ENCODE results near the gene PRPF4.

The PRPF4 gene

DNA sequence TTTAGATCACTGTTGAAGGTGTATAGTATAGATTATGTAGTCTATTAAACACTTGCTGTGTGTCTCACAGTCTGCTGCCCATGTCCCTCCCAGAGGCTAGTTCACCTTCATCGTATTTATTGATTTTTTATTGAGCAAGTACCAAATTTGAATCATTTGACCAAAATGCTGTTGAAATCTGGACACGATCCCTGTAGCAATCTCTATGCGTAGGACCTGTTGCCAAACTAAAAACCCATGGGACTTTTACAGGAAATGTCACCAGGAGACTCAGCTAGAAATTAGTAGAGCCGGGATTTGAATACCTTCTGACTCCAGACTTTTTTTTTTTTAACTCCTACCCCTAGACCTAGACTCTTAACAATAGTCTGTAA, 36.6 kb upstream of the PRPF4 start:
- H3K9me2 ChIP-seq (replicated peaks; ENCODE audit: insufficient read depth, low read length), result no peaks in the 10 kb centered on the region
- H3K9me3 ChIP-seq (ENCODE audit: insufficient read depth, low read length), result no peaks in the 10 kb centered on the region
- no peaks in the 10 kb centered on the region for H3K27me3 ChIP-seq (ENCODE audit: low read length)
- H2AFZ ChIP-seq (ENCODE audit: low read depth, low read length, severe bottlenecking), result no peak overlapping the region
- H3K27ac ChIP-seq (ENCODE audit: low read depth, low read length), result no peak overlapping the region
- H3K4me2 ChIP-seq (ENCODE audit: low read depth, low read length, poor library complexity, severe bottlenecking), result no peak overlapping the region
- no peak overlapping the region for H3K4me3 ChIP-seq (ENCODE audit: insufficient read depth, low read length, poor library complexity, severe bottlenecking)
- no peaks in the 10 kb centered on the region for H3K36me3 ChIP-seq (ENCODE audit: low read length)
- no peaks in the 10 kb centered on the region for H3K79me2 ChIP-seq (ENCODE audit: insufficient read depth, low read length)
- TF ChIP-seq, protein P1, sequence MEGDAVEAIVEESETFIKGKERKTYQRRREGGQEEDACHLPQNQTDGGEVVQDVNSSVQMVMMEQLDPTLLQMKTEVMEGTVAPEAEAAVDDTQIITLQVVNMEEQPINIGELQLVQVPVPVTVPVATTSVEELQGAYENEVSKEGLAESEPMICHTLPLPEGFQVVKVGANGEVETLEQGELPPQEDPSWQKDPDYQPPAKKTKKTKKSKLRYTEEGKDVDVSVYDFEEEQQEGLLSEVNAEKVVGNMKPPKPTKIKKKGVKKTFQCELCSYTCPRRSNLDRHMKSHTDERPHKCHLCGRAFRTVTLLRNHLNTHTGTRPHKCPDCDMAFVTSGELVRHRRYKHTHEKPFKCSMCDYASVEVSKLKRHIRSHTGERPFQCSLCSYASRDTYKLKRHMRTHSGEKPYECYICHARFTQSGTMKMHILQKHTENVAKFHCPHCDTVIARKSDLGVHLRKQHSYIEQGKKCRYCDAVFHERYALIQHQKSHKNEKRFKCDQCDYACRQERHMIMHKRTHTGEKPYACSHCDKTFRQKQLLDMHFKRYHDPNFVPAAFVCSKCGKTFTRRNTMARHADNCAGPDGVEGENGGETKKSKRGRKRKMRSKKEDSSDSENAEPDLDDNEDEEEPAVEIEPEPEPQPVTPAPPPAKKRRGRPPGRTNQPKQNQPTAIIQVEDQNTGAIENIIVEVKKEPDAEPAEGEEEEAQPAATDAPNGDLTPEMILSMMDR (IDR thresholded peaks at IDR 0.05; ENCODE audit: insufficient read depth, low read length, poor library complexity, severe bottlenecking), result no peak
- no peak for TF ChIP-seq EZH2phosphoT487 (conservative IDR thresholded peaks at IDR 0.05; ENCODE audit: low read length)
- no peak overlapping the region for H3K9ac ChIP-seq (ENCODE audit: low read length)
- H3F3A ChIP-seq (ENCODE audit: insufficient read depth), result no peaks in the 10 kb centered on the region
- no peaks in the 10 kb centered on the region for H4K20me1 ChIP-seq (ENCODE audit: low read depth, low read length)

DNA sequence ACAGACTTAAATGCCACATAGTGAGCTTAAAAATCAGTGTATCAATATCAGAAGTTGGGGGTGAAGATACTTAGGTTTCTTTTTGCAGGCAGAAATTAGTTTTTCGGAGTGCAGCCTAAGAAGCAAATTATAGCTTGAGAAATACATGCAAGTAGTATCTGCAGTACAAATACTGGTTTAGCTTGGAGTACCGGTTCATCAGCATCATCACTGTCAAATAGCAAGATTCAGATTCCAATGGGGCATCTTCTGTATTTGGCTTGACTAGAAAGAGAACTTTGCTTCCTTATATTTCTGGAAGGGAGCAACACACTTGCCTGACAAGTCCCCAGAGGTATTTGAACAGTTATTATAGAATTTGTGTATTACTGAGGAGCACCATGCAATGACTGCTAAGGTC, 34.3 kb upstream of the PRPF4 start:
- TF ChIP-seq, protein P1 (IDR thresholded peaks at IDR 0.05; ENCODE audit: insufficient read depth, low read length, poor library complexity, severe bottlenecking), result no peak
- no peak for TF ChIP-seq EZH2phosphoT487 (conservative IDR thresholded peaks at IDR 0.05; ENCODE audit: low read length)
- no peaks in the 10 kb centered on the region for H3F3A ChIP-seq (ENCODE audit: insufficient read depth)
- H3K27ac ChIP-seq (ENCODE audit: low read depth, low read length), result no peak overlapping the region
- H4K20me1 ChIP-seq (ENCODE audit: low read depth, low read length), result no peaks in the 10 kb centered on the region
- H3K9me2 ChIP-seq (replicated peaks; ENCODE audit: insufficient read depth, low read length), result no peaks in the 10 kb centered on the region
- H3K9ac ChIP-seq (ENCODE audit: low read length), result no peak overlapping the region
- H3K36me3 ChIP-seq (ENCODE audit: low read length), result no peaks in the 10 kb centered on the region
- H3K4me2 ChIP-seq (ENCODE audit: low read depth, low read length, poor library complexity, severe bottlenecking), result no peak overlapping the region
- no peaks in the 10 kb centered on the region for H3K27me3 ChIP-seq (ENCODE audit: low read length)
- H2AFZ ChIP-seq (ENCODE audit: low read depth, low read length, severe bottlenecking), result no peak overlapping the region
- H3K4me3 ChIP-seq (ENCODE audit: insufficient read depth, low read length, poor library complexity, severe bottlenecking), result no peak overlapping the region
- no peaks in the 10 kb centered on the region; the same call in 1 of the 2 replicates for H3K79me2 ChIP-seq (ENCODE audit: insufficient read depth, low read length)
- H3K9me3 ChIP-seq (ENCODE audit: insufficient read depth, low read length), result no peaks in the 10 kb centered on the region

- H3K9me2 ChIP-seq (replicated peaks; ENCODE audit: insufficient read depth, low read length), result no peaks in the 10 kb centered on the region
- no peaks in the 10 kb centered on the region for H3K27me3 ChIP-seq (ENCODE audit: low read length)
- H3K79me2 ChIP-seq (ENCODE audit: insufficient read depth, low read length), result no peaks in the 10 kb centered on the region; the same call in 1 of the 2 replicates
- H3K4me3 ChIP-seq (ENCODE audit: insufficient read depth, low read length, poor library complexity, severe bottlenecking), result no peak overlapping the region
- H3F3A ChIP-seq (ENCODE audit: insufficient read depth), result no peaks in the 10 kb centered on the region
- no peak overlapping the region for H3K4me2 ChIP-seq (ENCODE audit: low read depth, low read length, poor library complexity, severe bottlenecking)
- H3K27ac ChIP-seq (ENCODE audit: low read depth, low read length), result no peak overlapping the region
- H4K20me1 ChIP-seq (ENCODE audit: low read depth, low read length), result no peaks in the 10 kb centered on the region
- no peak overlapping the region for H2AFZ ChIP-seq (ENCODE audit: low read depth, low read length, severe bottlenecking)
- H3K36me3 ChIP-seq (ENCODE audit: low read length), result no peaks in the 10 kb centered on the region
- H3K9me3 ChIP-seq (ENCODE audit: insufficient read depth, low read length), result no peaks in the 10 kb centered on the region
- no peak overlapping the region for H3K9ac ChIP-seq (ENCODE audit: low read length)
- TF ChIP-seq EZH2phosphoT487 (conservative IDR thresholded peaks at IDR 0.05; ENCODE audit: low read length), result no peak
- TF ChIP-seq, protein P1 (IDR thresholded peaks at IDR 0.05; ENCODE audit: insufficient read depth, low read length, poor library complexity, severe bottlenecking), result no peak
Observed at GRCh38 chr9:113244556-113244955, 30.9 kb upstream of the PRPF4 start.
